Activated T-helper 9 cell treated with anti-CD3 and anti-CD28 coated beads, Interleukin-2, amount 50 U/mL, for 16 hours (primary cell): ENCODE data around the gene CRP.
"Not testable (repeated sequence)": the region's sequence is repeated elsewhere in the genome, so short reads cannot be mapped to it uniquely, and the experiment has no call there.

Source experiments
- DNase-seq: peaks from one replicate; pipeline ENCODE4 v3.0.0-alpha.2; 2020; ENCODE audit warnings: low read depth

Gene CRP, protein sequence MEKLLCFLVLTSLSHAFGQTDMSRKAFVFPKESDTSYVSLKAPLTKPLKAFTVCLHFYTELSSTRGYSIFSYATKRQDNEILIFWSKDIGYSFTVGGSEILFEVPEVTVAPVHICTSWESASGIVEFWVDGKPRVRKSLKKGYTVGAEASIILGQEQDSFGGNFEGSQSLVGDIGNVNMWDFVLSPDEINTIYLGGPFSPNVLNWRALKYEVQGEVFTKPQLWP

DNA sequence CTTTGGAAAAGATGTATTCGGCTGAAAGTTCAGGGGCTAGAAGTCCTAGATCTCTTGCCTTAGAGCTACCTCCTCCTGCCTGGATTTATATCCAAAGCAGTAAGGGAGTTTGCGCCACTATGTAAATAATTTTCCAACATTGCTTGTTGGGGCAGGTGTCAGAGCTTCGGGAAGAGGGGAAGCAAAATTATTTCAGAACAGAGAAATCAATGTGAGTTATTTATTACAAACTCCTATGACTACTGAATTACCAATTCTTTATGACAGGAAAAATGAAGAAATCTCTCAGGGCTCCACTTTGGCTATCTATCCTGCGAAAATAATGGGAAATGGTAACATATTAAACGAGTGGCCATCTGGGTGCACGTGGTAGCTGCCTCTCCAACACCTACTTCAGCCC lies at the start of gene CRP:
Gene CRP (minus strand): TSS at position 61 of the 400 bp plus-strand sequence. CDS start 104 bp downstream, outside the sequence.
- DNase-seq, result no peak

DNA sequence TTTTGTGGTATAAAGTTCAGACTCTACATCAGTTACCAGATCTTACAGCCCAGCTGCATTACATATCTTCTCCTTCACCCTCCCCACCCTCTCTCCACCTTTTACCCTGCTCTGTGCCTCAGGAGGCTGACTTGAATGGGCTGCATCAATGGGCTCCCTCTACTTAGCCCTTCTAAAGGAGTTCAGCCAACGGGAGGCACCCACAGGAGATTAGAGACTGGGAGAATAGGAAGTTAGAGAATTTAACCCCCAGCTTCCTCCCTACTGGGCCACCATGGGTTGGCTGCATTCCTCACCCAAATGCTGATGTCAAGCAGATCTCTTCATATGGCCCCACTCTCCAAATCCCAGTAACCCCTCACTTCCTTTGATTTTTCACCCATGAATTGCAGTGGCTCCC lies 49.3 kb upstream of the CRP start:
- no peak for DNase-seq

DNA sequence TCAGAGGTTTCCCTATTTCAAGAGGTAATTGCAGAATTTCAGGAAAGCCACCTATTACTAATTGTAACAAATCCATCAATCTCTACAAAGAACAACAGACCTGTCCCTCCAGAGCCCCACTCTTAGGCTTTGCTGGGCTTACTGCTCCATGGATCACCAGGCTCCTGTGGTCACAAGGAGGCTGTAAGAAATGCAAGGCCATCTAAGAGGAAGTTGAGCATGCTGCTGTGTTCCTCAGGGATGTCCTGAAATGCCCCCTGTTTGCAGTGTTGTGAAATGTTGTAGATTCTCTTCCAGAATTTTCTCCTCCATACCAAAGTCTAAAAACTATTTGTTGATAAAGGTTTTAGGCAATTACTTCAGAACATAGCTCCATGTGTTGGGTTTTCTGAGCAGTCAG lies 42.0 kb upstream of the CRP start:
- no peak for DNase-seq

DNA sequence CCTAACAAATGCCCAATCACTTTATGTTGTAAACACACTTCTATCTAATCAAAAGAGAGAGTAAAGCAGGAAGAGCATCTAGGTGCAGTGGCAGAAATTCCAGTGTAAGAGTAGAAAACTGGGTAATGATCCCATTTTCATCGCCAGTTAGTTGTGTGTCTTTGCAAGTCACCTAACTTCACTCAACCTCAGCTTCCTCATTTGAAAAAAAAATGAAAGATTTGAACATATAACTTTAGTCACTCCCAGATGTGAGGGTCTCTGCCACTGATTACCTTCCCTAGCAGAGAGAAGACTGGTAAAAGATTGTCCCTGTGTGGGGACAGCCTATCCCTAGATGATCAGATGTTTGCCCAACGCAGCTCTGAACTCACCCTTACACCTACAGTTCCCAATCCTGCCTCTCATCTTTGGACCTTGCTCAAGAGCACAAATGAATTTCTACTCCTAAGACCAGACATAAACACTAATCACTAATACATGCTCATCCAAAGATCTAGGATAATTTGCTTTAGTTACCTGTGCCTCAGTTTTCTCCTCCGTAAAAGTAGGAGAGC lies 41.1 kb upstream of the CRP start:
- no peak for DNase-seq

DNA sequence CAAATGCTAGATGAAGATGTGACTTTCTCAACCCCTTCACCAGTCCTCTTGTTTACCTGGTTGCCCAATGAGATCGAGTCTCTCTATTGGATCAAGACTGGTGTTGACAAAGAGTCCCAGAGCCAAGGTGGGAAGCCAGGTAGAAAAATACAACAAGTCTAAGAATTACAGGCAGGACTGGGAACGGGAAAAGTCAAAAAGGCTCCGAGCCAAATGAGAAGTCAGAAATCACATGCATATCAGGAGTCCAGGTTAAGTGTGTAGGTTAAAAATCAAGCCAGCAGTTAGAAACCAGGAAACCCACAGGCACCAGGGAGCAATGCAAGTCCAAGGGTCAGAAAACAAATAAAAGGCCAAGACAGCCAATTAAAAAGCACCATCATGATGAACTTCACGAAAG lies 39.0 kb upstream of the CRP start:
- DNase-seq, result no peak

DNA sequence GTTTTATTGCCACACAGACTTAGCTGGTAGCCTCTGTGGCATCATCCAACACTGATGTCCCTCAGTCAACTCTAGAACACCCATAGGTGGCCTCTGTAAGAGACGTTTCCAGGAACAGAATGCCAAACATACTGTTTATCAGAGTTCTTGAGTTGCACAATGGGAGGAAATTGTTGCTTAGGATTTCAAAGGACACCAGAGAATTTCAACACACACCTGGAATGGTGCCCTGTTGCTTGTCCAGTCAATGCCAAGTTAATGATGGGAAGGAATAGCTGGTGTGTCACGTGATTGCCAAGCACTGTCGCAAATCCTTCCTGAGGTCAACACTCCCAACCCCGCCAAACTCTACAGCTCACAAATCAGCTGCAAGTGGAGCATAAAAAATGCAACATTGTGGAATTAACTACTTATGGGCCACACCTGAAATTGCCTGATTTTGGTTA lies 37.8 kb upstream of the CRP start:
- DNase-seq, result no peak

DNA sequence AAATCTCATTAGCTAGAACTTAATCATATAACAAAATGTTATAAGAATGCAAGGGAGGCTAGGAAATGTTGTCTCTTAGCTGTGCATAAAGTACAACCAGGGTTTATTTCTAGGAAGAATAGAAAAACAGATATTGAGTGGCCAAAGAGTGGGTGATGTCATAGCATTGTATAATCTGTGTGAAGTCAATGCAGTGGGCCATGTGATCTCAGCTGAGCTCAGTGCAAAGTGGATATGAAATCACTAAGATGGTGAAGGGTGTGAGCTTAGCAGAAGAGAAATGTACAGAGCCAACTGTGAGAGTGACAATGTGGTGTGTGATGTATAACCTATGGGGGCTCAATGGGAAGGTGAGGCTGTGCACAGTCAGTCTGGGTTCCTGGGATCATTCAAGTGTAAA lies 36.6 kb upstream of the CRP start:
- DNase-seq, result no peak

DNA sequence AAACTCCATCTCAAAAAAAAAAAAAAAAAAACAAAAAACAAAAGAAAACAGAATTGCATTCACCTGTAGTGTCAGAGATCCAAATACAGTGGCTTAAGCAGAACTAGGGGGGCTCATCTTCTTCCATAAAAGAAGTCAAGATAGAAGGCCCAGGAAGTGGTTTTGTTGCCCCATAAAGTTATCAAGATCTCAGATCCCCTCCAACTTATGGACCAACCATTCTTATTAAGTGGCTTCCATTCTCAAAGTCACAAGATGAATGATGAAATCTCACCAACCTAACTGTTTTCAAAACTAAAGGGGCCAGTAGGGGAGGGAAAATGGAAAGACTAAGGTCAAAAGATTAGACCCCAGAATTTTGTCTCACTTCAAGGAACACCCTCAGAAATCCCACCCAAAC lies 36.2 kb upstream of the CRP start:
- no peak for DNase-seq

DNA sequence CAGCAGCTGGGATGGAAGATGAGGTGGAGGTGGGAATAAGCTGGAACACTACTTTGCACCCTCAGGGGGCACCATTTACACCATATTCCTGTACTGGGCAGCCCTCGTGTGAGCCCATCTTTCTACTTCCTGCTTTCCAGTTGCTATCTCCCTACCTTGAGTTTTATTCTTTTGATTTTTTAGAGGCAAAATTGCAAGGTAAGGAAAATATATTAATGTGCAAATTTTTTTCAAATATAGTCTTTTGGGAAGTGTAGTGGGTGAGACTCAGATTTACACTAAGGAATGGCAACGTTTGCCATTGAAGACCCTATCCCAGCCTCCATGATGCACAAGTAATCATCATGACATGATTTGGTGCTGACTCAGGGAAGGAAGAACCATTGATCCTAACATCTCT lies 35.2 kb upstream of the CRP start:
- DNase-seq, result no peak

DNA sequence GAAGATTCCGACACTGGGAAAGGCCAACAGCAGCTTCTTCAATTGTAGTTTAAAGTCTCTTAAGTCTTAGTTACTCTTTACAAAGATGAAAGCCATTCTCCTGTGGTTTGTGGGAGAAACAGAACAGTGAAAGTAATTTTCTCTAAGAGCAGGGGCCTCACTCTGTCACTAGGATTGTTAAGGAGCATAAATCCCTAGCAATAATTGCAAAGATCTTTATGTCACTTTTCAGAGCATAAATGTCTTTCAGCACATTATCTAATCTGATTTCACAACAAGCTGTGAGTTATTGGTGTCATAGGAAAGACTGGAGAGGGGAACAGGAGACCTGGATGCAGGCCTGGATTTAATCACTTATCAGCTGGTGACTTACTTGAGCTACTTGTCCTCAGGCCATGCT lies 34.0 kb upstream of the CRP start:
- DNase-seq, result no peak

DNA sequence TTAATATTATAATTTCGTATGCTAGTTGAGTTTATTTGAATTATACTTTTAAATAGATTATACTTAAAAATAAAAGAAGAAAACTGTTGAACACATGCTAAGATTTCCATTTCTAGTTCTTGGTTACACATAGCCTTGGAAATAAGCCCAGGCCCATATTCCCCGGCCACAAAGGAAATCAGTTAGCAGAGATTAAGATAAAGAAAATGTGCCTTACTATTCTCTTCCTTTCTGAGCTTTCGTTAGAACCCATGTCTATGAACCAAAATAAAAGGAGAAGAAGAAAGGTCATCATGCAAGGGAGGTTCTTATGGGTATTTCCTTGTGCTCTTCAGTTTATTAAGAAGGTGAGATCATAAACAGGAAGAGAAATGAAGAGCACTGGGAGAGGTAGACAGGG lies 32.3 kb upstream of the CRP start:
- no peak for DNase-seq

DNA sequence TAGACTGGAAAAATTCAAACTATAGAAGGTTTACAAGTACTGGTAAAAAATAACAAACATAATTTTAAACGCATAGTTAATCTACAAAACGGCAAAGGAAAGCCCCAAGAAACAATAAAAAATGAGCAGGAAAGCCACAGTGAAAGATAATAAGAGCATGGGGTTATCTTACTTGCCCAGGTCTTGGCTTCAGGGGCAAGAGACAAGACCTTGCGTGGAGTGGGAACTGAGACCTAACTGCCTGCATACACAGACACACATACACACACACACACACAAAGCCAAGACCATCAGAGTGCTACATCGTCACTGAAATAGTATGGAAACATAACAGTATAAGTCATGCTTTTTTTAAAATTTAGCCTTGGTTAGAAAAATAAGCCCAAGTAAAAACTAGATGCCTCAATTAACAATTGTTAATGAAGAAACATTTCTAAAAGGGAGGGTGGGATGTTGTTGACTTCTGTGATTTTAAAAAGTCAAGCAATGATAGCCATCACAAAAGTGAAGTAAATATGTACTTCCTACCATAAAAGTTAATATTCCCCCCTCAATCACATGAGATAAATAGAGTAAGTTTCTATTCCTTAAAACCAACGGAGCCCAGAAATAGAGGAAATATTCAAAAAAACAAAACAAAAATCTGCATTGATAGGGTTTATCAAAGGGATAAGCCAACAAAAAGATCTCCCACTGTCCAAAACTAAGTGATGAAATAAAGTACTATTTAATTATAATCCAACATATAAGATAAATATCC lies 29.4 kb upstream of the CRP start:
- DNase-seq, result no peak

DNA sequence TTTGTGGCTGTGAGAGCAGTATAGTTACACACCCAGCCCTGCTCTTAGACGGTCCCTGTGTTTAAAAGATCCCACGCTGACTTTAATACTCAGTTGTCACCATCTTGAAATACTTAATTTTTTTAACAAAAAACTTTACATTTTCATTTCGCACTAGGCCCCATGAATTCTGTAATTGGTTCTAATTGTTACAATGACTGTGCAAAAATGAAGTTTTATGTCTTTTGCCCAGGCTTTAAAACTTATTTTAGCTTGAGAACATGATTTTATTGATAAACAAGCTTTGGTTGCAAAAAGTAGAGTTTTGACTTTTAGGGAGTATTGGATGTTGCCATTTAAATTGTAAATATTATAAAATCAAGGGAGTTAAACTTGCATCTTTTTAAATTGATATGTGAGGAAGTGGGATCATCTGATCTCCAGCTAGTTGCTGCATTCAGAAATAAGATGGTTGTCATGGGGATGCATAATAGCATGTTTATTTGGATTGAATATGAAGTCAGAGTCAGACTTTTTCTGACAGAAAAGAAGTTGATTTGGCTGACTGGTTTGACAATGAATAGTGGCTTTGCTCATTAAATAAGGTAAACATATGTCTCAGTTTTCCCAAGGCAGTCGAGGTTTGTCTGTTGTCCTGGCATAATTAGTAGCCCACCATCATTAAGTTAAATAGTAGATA lies 23.0 kb upstream of the CRP start:
- no peak for DNase-seq

DNA sequence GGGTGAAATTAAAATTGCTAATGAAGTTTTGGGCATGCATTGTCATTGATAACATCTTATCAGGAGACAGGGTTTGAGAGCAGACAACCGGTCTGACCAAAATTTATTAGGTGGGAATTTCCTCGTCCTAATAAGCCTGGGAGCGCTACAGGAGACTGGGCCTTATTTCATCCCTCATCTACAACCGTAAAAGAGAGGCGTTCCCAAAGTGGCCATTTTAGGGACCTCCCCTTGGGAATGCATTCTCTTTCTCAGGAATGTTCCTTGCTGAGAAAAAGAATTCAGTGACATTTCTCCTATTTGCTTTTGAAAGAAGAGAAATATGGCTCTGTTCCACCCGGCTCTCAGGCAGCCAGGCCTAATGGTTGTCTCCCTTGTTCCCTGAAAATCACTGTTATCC lies 8.8 kb upstream of the CRP start:
- not testable (repeated sequence) for DNase-seq

DNA sequence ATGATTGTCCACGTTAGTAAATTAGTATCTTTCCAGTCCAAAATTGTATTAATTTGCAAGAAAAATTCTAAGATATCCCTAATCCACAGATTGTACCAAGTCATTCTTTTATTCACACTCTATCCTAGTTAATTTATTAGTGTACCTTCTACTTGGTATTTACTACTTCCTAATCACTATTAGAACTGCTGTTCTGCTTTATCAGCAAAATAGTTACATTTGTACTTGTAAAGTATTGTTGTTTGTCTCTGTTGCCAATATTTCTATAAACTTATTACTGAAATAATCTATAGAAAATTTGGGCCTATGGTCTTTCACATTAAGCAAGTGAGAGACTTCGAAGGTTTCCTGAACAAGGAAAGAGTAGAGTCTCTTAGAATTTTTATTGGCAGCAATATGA lies 5.6 kb upstream of the CRP start:
- DNase-seq, result no peak

DNA sequence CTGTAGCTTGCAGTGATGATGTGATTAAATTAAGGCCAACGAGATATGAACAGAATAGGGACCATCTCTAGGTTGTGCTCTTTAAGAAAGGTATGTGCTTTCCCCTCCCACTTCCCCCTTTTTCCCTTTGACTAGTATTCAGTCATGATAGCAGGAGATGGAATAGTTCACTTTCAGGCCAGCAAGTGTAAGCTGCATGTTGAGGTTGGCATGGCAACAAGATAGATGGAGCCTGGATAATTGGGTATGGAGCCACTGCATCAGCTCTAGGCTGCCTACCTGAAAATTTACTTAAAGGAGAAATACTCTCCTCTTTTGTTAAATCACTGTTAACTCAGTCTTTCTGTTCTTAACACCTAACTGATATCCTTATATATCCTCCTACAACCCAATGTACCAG lies 1.5 kb upstream of the CRP start:
- no peak for DNase-seq

DNA sequence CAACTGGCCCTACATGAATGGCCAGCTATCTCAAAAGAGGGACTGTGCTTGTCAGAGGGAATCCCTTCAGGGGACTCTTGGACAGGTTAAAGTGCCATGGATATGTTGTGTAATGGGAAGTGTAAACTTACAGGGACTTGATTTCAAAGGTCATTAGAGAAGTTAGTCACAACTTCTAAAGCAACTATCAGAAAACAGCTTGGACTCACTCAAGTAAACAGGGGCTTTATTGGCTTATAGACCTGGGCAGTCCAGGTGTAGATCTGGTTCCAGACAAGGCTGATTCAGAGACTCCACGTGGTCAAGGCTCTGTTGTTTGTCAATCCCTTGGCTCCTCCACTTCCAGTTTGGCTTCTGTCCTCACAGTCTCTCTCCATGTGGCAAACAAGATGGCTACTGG lies 2.3 kb downstream of the CRP start:
- no peak for DNase-seq

DNA sequence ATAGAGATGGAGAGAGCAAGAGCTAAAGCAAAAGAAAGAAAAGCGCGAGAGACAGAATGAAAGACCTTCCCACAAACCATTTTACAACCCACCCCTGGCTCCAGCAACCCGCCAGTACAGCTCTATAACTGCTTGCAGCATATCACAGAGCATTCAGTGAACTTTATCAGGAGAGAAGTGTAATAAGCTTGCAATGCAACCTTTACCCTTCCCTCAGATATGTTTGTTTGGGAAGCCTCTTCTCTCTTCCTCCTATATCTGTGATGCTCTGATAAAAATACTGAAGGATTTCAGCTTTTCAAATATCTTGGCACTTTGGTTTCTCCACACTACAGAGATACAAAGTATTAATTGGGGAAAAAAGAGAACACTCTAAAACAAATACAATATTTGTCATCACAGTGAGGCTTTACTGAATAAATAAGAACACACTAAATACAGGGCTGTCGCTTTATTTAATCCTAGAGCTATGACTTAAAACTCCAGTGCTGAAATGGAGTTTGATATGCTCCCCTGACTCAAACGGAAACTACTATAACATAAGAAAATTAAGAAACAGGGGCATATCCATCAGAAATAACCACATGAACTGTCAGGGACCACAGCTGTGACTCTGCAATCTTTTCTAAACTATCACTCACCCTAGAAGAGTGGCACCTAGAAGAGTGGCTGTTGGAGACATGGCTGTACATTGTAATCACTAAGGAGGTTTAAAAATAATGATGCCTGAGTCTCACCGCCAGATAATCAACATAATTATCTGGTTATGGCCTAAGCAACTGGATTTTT lies 6.7 kb downstream of the CRP start:
- DNase-seq, result no peak

DNA sequence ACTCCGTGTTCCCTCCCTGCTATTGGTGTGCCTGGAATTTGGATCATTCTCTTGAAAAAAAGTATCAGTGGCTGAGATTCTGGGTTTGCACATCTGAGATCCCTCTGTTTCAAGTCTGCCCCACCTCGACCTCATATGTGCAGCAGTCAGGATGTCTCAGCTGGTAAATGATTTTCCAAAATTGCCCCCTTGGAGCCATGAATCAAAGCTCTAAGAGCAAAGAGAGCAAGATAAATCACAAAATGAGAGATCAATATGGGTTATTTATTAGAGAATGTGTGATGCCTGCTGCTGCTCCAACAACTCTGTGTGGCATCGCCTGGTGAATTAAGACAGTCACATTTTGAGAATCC lies 8.5 kb downstream of the CRP start:
- DNase-seq, result no peak

DNA sequence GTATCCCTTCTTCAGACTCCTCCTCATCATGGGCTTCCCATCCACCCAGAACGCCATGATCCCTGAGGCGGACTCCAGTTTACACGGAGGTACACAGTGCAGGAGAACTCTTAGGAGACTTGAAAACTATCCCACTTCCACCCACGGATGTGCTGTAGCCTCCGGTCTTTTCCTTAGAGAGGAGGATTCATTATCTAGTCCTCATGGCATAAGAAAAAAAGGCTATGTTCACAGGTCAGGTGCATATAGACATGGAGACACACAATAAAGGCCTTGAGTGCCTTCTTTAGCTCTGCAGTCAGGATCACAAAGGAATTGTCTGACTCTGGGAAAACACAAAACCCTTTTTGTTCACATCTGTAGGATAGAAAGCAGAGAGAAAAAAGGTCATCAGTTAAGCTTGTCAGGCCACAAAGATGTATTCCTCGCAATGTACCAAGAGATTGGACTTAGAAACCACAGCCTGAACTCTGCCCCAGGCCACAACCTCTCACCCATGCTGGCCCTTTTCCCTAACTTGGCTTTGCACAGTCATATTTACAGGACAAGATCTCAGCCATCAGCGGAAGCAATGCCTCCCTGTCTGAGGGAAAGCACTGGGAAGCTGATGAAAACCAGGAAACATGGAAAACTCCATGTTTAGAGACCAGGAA lies 9.0 kb downstream of the CRP start:
- DNase-seq, result no peak

DNA sequence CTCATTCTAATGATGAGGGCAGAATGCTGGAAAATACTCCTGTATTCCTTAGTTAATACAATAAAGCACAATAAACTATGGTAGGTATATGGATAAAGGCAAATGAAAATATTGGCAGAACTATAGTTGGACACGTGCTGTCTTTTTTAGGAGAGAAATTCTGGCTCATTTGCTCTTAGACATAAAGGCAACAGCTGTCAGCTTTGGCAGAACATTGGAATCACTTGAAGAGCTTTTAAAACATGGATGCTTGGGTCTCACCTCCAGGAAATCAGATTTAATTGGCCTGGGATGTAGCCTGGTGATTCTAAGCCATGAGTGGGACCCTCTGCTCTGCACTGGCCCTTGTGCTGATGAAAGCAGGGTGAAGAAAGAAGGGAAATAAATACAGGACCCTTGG lies 9.9 kb downstream of the CRP start:
- DNase-seq, result no peak

DNA sequence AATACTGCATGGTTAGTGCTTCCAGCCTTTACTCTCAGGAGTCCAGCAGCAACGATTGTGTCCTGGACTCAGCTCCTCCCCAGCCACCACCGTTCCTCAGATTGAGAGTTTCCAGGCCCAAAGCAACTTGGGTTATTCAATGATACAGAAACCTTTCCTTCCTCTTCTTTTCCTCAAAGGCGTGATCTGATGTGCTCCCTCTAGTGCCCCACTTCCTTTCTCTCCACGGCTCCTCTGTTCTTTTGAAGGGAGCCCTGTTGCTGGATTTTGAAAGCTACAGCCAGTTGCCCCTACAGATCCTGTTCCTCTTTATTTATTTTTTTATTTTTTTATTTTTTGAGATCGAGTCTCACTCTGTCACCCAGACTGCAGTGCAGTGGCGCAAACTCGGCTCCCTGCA lies 14.1 kb downstream of the CRP start:
- DNase-seq, result no peak
